ENCODE results near the gene RBMX.

- TF ChIP-seq TAF1 (IDR thresholded peaks at IDR 0.05; ENCODE audit: low read depth) = no peak
- no peak for TF ChIP-seq REST (IDR thresholded peaks at IDR 0.05; ENCODE audit: low read depth)
- TF ChIP-seq YY1 (IDR thresholded peaks at IDR 0.05; ENCODE audit: low read depth) = no peak
- TF ChIP-seq ZBTB7A (IDR thresholded peaks at IDR 0.05; ENCODE audit: low read depth) = no peak
Measured at GRCh38 chrX:136911253-136911652, 30.7 kb upstream of the RBMX start.
